HUDEP-2 (cell line): ENCODE data around the gene UGT2B15.
"Not testable (repeated sequence)": the region's sequence is repeated elsewhere in the genome, so short reads cannot be mapped to it uniquely, and the experiment has no call there.

Experiments
- DNase-seq, 76 experiments: peaks; one replicate each; lab custom pipeline; 2025; ENCODE audit not compliant: unreplicated experiment in 76 of 76; lab: John Stamatoyannopoulos, UW

Gene UGT2B15

DNA sequence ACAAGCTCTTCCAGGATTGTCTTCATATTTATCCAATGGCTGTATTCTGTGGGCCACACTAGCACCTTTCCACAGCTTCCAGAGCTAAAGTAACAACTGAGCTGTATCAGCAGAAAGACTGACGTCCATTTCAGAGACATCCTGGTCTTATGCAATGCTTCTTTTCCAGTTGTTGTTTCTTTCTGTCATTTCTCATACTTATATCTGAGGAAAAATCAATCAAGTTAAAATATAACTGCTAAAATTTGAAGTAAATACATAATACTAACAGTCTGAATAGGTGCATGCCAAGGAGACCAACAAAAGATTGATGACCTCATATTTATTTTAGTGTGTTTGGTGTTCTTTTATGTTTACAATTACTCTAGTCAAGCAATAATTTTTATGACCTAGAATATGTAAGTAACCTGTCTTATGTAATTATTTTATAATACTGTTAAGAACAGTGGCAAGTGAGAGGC, at the start of gene UGT2B15:
Gene UGT2B15 (minus strand): TSS at position 174 of the 461 bp plus-strand sequence. CDS start 34 bp downstream, at position 140.
- DNase-seq, result not testable (repeated sequence)

DNA sequence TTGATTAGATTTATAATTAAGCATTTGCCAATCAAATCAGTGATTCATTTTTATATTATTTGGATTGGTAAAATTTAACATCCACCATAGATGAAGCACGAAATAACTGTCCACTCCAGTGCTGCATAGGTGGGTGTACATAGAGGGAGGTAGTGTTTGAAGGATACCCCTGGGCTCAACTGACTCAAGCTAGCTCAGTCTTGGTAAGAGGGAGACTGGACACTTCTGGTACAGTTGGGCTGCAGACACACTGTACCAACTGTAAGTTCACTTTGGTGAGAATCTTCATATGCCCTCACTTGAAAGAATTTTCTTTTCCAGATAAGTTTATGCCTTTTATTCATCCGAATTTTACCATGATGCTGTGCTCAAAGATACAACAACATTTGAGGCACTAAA, 48.6 kb upstream of the UGT2B15 start:
- DNase-seq, result no peak

DNA sequence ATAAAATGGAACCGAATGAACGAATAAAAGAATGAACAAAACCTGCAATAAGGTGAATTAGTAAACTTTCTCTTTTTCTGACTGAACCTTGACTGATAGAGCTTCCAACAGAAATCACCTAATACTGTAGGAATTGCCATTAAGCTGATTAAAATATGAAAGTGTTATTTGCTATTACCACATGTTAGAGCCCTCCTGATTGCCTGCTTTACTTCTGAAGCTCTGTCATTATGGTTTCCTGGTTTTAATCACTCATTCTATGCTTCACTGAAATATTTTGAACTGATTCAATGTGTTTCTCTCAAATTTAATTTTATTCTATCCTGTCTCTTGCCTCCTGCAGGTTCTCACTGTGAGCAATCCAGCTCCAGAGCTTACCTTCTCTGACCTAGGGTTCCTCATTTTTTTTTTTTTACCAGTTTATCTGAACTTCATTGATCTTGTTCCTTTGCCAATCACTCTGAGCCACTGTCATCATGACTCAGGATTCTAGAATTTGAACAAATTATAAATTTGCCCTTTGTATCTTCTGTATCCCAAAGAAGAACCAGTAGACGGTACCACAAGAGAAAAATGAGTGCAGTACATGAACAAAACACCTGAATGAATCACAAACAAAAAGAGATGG, 48.1 kb upstream of the UGT2B15 start:
- DNase-seq, result no peak

DNA sequence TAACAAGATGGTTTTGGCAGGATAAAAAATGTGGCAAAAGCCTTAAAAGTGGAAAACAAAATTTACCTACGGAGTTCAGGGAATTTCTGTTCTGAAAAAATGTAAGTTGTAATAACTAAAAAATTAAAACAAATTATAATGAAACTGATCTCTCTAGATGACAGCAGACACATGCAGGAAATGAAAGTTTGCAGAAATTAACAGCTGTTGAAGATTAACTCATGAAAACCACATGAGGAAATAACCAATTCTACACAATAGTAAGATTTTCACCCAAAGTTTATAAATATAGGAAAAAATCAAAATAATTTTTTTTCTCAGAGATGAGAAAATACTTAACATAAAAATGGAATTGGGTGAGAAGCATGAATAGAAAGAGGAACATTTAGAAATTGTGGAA, 47.5 kb upstream of the UGT2B15 start:
- DNase-seq, result no peak

DNA sequence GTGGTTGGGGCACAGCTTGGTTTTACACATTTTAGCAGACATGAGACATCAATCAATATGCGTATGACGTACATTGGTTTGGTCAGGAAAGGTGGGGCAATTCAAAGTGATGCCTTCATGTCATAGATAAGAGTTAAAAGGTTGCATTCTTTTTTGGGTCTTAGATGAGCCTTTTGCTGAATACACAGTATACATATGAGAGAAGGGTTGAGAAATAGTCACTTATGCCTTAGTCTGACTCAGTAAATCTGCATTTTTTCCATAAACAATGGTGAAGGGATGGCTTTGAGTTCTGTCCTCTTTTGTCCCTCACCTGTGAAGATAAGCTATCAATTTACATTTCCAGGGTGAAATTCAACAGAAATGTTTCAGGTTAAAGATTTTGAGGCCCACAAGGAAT, 43.9 kb upstream of the UGT2B15 start:
- DNase-seq, result no peak

DNA sequence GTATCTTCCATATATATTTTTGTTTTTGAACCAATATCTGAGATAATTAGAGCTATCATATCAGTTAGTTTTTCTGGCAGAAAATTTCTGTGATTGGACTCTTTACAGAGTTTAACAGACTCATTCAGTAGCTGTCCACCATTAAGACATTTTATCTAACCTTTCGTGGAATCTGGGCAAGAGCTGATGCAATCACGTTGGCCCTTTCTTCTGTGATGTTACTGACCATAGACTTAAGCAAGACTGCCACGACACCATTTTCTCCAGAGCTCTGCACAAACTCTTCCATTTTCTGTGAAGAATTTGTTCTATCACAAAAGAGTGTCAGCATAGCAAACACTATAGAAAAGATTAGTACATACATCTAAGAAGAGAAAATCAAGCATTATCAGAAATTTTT, 41.8 kb upstream of the UGT2B15 start:
- no peak for DNase-seq

DNA sequence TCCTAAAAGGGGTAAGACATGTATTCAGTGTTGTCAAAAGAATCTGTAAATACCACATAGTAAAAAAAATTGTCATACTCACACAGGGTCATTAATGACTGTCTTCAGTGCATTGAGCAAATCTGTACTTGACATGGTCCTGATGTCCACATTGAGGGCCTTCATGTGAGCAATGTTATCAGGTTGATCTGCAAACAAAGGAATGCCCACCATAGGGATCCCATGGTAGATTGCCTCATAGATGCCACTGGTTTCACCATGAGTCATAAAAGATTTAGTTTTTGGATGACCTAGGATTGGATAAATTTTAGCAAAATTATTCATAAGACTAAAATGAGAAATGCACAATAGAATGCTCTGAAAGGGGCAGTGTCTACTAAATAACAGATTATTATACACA, 38.1 kb upstream of the UGT2B15 start:
- DNase-seq, result no peak

DNA sequence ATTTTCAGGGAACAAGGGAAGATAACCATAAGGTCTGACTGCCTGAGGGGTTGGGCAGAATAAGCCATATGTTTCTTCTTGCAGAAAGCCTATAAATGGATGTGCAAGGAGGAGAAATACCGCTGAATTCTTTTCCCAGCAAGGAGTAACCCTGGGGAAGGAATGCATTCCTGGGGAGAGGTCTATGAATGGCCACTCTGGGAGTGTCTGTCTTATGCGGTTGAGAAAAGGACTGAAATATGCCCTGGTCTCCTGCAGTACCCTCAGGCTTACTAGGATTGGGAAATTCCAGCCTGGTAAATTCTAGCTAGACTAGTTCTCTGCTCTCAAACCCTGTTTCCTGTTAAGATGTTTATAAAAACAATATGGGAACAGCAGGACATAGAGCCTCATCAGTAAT, 32.7 kb upstream of the UGT2B15 start:
- not testable (repeated sequence) for DNase-seq

DNA sequence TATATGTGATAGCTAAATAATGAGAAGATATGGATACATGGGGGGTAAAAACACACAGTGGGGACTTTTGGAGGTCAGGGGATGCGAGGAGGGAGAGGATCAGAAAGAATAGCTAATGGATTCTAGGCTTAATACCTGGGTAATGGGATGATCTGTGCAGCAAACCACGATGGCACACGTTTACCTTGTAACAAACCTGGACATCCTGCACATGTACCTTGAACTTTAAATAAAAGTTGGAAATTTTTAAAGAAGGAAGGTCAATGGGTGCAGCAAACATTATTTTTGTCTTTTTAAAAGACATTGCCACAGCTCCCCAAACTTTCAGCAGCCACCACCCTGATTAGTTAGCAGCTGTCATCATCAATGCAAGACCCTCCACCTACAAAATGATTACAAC, 29.7 kb upstream of the UGT2B15 start:
- DNase-seq, result no peak

DNA sequence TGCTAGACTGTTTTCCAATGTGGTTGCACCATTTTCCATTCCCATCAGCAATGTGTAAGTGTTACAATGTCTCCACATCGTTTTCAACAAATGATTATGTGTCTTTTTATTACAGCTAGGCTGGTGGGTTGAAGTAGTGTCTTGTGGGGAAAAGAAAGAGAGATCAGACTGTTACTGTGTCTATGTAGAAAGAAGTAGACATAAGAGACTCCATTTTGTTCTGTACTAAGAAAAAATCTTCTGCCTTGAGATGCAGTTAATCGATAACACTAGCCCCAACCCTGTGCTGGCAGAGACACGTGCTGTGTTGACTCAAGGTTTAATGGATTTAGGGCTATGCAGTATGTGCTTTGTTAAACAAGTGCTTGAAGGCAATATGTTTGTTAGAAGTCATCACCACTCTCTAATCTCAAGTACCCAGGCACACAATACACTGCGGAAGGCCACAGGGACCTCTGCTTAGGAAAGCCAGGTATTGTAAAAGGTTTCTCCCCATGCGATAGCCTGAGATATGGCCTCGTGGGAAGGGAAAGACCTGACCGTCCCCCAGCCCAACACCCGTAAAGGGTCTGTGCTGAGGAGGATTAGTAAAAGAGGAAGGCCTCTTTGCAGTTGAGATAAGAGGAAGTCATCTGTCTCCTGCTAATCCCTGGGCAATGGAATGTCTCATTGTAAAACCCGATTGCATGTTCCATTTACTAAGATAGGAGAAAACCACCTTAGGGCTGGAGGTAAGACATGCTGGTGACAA, 23.0 kb upstream of the UGT2B15 start:
- peak in 1 of 76 experiments; percentile 1 for DNase-seq

DNA sequence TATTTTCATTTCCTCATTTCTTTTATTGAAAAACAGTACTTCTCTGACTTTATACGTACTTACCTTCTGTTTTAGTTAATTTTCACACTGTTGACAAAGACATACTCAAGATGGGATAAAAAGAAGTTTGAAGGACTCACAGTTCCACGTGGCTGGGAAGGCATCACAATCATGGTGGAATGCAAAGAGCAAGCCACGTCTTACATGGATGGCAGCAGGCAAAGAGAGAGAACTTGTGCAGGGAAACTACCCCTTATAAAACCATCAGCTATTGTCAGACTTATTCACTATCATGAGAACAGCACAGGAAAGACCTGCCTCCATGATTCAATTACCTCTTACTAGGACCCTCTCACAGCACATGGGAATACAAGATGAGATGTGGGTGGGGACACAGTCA, 20.7 kb upstream of the UGT2B15 start:
- DNase-seq, result no peak

DNA sequence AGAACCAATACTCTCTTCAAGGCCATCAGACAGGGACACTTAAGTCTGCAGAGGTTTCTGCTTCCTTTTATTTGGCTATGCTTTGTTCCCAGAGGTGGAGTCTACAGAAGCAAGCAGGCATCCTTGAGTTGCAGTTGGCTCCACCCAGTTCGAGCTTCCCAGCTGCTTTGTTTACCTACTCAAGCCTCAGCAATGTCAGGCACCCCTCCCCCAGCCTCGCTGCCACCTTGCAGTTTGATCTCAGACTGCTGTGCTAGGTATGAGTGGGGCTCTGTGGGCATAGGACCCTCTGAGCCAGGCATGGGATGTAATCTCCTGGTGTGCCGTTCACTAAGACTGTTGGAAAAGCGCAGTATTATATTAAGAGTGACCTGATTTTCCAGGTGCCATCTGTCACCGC, 12.6 kb upstream of the UGT2B15 start:
- DNase-seq, result no peak

DNA sequence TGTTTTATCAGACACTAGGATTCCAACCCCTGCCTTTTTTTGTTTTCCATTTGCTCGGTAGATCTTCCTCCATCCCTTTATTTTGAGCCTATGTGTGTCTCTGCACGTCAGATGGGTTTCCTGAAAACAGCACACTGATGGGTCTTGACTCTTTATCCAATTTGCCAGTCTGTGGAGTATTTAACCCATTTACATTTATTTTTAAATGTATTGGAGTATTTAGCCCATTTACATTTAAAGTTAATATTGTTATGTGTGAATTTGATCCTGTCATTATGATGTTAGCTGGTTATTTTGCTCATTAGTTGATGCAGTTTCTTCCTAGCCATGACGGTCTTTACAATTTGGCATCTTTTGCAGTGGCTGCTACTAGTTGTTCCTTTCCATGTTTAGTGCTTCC, 10.8 kb upstream of the UGT2B15 start:
- DNase-seq, result not testable (repeated sequence)

DNA sequence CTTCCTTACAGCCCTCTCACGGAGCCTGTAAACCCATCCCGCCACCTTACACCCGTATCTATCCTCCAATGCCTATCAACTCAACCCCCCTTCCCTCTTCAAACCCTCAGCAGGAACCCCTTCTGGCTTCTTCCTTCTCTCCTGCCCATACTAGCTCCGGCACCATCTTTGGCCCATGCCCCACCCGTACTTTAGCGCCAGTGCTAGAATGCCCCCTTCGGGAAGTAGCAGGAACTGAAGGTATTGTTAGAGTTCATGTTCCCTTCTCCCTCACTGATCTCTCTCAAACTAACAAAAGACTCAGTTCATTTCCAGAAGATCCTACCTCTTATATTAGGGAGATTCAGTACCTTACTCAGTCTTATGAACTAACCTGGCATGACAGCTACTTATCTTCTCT, 2.7 kb upstream of the UGT2B15 start:
- DNase-seq, result no peak

DNA sequence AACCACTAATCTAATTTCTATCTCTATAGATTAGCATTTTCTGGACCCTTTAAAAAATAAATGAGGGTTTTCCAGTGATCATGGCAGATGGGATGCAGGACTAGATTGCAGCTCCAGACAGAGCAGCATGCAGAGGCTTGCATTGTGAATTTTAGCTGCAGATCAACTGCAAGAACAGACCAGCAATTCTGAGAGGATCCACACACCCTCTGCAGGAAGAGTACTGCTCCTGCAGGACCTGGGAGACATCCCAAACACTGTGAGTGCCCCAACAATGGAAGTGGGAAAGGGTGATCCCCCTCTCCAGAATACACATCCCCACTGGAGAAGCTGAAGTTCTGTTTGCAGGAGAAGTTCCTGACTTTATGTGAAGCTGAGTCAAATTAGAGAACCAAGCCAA, 765 bp upstream of the UGT2B15 start:
- not testable (repeated sequence) for DNase-seq

DNA sequence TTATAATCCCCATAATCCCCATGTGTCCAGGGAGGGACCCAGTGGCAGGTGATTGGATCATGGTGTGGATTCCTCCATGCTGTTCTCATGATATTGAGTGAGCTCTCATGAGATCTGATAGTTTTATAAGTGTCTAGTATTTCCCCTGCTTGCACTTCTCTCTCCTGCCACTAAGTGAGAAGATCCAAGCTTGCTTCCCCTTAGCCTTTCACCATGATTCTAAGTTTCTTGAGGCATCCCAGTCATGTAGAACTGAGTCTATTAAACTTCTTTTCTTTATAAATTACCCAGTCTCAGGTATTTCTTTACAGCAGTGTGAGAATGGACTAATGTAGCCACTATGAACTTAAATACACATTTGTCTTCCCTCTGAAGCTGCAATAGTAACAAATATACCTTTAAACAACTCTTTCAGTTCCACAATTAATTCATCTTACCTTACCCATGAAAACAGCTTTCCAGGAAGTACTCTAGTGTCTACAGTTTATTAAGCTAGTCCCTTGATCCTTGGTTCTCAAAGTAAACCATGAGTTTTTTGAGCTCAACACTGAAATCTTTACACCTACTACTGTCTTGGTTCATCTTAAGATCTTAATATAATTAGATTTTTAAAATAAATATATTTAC, 1.8 kb downstream of the UGT2B15 start:
- not testable (repeated sequence) for DNase-seq

DNA sequence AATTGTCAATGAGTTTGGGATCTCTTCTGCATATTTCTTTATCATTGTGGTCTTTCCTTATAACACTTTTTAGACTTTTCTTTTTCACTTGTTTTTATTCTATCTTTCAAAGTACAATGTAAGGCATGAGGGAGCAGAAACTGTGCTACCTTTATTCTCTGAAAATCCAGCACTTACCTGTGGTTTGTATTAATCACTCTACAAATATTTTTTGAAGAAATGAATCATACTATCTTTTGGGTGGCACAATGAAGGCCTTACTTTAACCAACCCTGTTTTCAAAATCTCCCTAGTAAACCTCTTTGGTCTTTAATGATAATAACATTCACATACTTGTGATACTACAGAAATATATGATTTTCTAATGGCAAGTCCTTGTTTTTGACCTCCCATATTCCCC, 2.9 kb downstream of the UGT2B15 start:
- DNase-seq, result not testable (repeated sequence)

DNA sequence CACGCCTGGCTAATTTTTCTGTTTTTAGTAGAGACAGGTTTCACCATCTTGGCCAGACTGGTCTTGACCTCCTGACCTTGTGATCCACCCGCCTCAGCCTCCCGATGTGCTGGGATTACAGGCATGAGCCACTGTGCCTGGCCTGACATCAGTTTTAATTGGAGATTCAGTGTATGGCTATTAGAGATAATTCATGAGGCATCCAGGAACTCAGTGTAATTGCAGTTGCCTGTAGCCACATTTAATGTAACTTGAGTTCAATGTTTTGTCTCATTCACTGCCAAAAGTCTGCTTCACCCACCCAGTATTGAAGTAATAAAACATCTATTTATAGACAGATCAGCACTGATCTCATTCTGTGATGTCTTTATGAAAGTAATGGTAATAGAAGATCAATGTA, 5.7 kb downstream of the UGT2B15 start:
- not testable (repeated sequence) for DNase-seq

DNA sequence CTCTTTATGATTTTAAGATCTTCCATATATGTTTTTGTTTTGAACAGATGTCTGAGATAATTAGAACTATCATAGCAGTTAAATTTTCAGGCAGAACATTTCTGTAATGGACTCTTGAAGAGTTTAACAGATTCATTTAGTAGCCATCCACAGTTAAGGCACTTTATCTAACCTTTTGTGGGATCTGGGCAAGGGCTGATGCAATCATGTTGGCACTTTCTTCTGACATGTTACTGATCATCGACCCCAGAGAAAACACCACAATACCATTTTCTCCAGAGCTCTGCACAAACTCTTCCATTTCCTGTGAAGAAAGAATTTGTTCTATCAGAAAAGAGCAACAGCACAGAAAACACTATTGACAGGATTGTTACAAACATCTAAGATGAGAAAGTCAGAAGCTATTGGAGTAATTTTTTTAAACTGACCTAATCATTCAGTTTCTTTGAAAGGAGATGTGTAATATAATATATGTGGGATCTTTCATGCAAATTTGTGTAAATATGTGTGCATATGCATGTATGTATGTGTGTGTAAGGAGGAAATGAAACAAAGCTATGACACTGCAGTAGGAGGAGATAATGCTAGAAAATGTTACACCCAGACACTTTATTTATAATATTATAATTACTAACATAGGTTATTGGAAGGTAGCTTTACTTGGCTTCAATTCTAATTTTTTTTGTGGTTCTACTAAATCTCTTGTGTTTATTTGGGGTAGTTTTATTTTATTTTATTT, 7.4 kb downstream of the UGT2B15 start:
- DNase-seq, result not testable (repeated sequence)

DNA sequence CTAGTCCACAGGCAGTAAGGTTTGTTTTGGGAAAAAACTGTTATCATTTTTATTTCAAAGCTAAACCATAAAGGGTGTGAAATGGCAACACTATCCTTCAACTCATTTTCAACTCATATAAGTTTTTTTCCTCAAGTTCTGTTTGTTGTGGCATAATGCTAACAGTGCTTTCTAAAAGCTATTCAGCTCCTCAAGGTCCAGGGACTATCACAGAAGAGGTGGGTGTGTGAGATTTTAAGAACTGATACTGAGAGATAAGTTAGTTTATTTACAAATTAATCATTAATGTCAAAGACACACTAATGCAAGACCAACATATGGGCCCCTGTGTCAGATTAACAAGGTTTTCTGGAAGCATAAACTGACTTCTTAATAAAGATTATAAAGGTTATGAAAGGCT, 11.8 kb downstream of the UGT2B15 start:
- DNase-seq, result no peak

DNA sequence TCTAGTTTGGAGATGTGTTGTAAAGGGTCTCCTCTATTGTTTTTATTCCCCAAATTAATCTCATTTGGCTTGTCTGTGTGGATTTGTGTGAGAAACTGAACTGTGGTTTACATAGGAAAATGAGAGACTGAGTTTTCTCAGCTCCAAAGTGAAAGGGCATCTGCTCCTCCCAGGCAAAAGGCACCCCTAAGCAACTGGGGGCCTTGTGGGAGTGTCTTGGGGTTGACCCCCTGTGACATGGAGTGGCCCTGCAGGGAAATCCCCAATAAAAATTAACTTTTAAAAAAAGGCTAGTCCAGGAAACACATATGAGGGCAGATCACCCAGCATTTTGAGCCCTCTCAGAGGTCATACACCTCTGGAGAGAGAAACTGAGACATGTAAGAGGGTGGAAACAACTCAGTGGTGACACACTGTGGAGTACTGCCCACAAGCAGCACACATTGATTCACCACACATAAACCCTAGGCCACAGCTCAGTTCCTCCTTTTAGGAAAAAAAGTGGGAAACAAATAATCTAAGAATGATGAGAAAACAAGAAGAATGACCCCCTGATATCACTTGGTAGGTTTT, 13.3 kb downstream of the UGT2B15 start:
- DNase-seq, result not testable (repeated sequence)
